Mesenteric fat pad (tissue), 1 donor: ENCODE results near the gene PCP4L1. TPM values are rescaled to one million over a fixed set of nuclear protein-coding genes. Genes with fewer than 3 reads are reported as not detected.
"Not testable (repeated sequence)": the region's sequence is repeated elsewhere in the genome, so short reads cannot be mapped to it uniquely, and the experiment has no call there.

Experiments
- DNase-seq: peaks from one replicate; pipeline ENCODE4 v3.0.0-alpha.2; 2020; ENCODE audit warnings: low spot score
- microRNA-seq: library from miRNA; unstranded; fragments of <30 nt; microRNA quantifications from one replicate; pipeline ENCODE4 v1.2.0, GENCODE V29; 2020; ENCODE audit warnings: borderline number of aligned reads
- total RNA-seq: library from RNA; stranded (reverse); fragmentation: NEBNext Ultra II Directional; extraction: Animal tissue kit (Norgen Biotek cat#: 25700); gene quantifications from one replicate; pipeline ENCODE4 v1.2.1, GENCODE V29; 2021
- donor health status: DM: yes; HTN: yes; CAD: no.

PCP4L1 gene
- total RNA-seq, 1 donor from 2014 or later: 0.22 TPM

DNA sequence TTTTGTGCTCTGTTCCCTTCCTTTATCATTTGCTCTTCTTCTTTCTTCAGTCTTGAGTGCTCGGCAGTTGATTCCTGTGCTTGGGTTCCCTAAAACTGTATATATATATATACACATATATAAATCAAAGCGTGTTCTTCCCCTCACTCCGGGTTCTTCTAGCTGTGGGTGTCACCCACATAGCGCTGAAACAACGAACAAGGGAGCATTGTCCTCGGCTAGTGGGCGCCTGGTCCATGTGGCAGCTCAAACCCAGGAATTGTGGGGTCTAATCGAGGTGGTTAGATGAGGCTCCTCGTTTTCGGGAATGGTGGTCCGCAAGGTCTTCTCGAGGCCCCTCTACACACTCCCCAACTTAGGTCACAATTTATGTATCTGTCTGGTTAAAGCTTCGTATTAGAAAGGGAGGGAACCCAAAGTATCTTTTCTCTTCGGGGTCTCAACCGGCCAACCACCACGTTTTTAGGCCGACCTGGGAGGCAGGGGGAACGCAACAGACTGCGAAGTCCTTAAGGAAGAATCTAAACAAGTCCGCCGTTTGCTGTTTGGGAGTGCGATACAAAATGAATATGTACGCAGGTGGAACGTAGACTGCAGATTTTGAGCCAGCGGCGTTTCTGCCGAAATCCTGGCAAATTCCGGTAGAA lies 55.1 kb downstream of the PCP4L1 start:
- no peak for DNase-seq

GRCh38 chr1:161314201-161314981 lies 55.8 kb downstream of the PCP4L1 start, which contains the start of gene SDHC:
TSS of gene SDHC (plus strand) at chr1:161314381. CDS start at chr1:161314406, 25 bp downstream.
- peak; percentile 94 for DNase-seq

- not testable (repeated sequence) for DNase-seq
Measured at GRCh38 chr1:161315841-161316674, 57.5 kb downstream of the PCP4L1 start.

DNA sequence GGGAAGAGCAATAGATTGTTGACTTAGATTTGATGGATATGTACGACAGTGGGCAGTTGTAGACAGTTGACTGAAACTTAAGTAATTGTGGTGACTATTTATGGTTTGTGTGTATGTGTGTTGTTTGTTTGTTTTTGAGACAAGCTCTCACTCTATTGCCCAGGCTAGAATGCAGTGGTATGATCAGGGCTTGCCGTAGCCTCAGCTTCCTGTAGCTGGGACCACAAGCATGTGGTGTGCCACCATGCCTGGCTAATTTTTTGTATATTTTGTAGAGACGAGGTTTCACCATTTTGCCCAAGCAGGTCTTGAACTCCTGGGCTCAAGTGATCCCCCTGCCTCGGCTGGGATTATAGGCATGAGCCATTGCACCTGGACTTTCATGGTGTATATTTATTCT lies 65.5 kb downstream of the PCP4L1 start:
- DNase-seq: no peak

DNA sequence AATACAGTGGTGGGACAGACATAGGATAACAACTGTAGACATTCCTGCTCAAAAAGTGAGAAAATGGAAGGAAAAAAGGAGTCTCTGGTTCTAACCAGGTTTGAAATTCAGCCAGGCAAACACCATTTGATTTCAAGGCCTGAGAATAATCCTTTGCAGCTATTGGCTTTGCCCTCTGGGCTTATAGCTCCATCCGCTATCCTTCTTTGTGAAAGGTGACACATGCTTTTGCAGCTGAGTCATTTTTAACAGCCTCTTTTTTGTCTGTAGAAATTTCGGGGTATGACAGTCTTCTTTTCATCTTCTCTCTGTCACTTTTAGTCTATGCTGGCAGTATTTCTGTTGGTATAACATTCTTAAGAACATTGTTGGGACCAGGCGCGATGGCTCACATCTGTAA lies 71.8 kb downstream of the PCP4L1 start:
- no peak for DNase-seq

GRCh38 chr1:161333166-161333565 lies 74.6 kb downstream of the PCP4L1 start:
- DNase-seq: no peak

Small RNA genes lying within 50 kb of the gene (microRNA-seq; reads per million reads assigned to microRNA genes)
- not detected for gene MIR5187

Other genes starting within 250 kb of the PCP4L1 start
- 55.5 TPM for gene F11R, start 237.6 kb upstream of the PCP4L1 start, total RNA-seq
- gene TSTD1, start 219.8 kb upstream of the PCP4L1 start, total RNA-seq: 11.0 TPM
- gene USF1, start 212.8 kb upstream of the PCP4L1 start, total RNA-seq: 57.9 TPM
- gene ARHGAP30, start 188.9 kb upstream of the PCP4L1 start, total RNA-seq: 26.0 TPM
- not detected for gene NECTIN4, start 169.2 kb upstream of the PCP4L1 start, total RNA-seq
- not detected for gene KLHDC9, start 160.4 kb upstream of the PCP4L1 start, total RNA-seq
- gene PFDN2, start 140.7 kb upstream of the PCP4L1 start, total RNA-seq: 66.9 TPM
- 32.7 TPM for gene NIT1, start 140.6 kb upstream of the PCP4L1 start, total RNA-seq
- 61.9 TPM for gene DEDD, start 126.1 kb upstream of the PCP4L1 start, total RNA-seq
- 75.5 TPM for gene UFC1, start 104.8 kb upstream of the PCP4L1 start, total RNA-seq
- 16.5 TPM for gene USP21, start 99.2 kb upstream of the PCP4L1 start, total RNA-seq
- 19.4 TPM for gene PPOX, start 92.3 kb upstream of the PCP4L1 start, total RNA-seq
- 32.1 TPM for gene B4GALT3, start 81.2 kb upstream of the PCP4L1 start, total RNA-seq
- gene ADAMTS4, start 59.7 kb upstream of the PCP4L1 start, total RNA-seq: 438 TPM
- 96.1 TPM for gene NDUFS2, start 56.4 kb upstream of the PCP4L1 start, total RNA-seq
- gene FCER1G, start 43.5 kb upstream of the PCP4L1 start, total RNA-seq: 176 TPM
- gene APOA2, start 35.1 kb upstream of the PCP4L1 start, total RNA-seq: not detected
- 18.5 TPM for gene TOMM40L, start 32.7 kb upstream of the PCP4L1 start, total RNA-seq
- gene NR1I3, start 20.5 kb upstream of the PCP4L1 start, total RNA-seq: not detected
- 5.5 TPM for gene MPZ, start 51.2 kb downstream of the PCP4L1 start, total RNA-seq
- gene SDHC, start 55.6 kb downstream of the PCP4L1 start, total RNA-seq: 201 TPM
- not detected for gene CFAP126, start 109.1 kb downstream of the PCP4L1 start, total RNA-seq
- gene FCGR2A, start 246.7 kb downstream of the PCP4L1 start, total RNA-seq: 161 TPM